NCI-H2107 treated with DMSO at 0.1 percent for 48 hours (cell line): Measurements from ENCODE around the gene AMHR2.

ENCODE experiments used
- DNase-seq: peaks from one replicate; lab custom pipeline; 2025; ENCODE audit not compliant: unreplicated experiment; lab: John Stamatoyannopoulos, UW

AMHR2 gene

DNA sequence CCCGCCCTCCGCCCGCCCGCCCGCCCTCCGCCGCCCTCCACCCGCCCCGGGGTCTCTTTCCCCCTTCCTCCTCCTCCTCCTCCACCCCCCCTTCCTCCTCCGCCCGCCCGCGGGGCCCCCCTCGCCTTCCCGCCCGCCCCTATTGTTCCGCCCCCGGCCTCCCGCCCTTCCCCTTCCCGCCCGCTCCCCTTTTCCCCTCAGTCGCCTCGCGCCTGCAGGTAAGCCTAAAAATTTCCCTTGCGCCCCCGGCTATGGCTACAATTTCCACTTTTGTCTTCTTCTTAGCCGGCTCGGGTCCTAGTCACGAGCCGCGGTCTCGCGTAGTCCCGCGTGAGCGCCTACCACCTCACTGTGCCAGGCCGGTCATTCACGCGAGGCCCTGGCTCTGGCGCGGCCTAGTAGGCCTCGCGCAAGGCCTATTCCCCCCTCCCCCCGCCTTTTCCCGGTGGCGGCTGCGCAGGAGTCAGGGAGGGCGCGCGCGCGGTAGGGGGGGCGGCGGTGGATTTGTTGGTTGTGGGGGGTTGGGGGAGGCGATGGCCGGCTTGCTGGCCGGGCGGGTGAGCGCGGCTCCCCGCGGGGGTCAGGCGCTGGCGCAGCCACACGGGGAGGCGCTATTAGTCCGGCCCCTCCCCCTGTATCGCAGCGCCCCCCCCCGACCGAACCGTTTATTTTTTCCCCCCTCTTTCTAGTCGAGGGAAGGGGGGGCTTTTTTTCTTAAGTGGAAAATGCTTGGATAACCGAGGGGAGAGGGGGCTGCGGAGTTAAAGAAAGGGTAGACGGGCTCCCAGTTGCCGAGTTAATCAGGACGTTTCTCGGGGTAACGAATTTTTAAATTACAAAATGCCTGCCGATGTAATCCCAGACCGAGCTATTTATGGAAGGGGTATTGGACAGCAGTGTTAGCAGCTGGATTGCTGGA lies 28.8 kb downstream of the AMHR2 start:
- DNase-seq, result peak; percentile 35

DNA sequence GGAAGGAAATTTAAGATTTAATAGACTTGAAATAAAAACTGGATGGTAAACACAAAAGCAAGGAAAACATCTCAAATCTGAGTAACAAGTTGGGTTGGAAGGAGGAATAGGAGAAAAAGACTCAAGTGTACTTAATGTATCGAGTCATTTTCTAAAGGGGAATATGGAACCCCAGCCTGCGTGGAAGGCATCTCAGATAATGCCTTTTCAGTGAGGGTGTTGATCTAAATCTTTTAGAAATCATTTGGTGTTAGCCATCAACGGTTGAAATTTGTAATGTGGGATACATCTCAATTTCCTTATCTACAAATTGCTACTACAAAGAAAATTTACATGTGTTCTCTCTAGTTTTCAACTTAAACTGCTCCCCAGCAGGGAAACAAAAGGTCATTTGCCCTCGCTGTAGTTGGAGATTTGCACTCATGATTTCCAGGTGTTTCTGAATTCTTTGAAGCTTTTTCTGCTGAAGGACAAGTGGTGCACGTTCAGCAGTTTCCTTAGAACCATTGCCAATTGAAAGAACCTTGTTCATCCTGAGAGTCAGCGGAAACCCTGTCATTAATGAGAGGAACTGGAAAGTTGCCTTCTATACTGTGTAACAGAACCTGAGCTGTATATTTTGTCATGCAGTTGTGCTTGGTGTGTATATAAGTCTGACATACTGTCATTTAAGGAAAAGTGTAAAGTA lies 30.4 kb downstream of the AMHR2 start:
- no peak for DNase-seq

DNA sequence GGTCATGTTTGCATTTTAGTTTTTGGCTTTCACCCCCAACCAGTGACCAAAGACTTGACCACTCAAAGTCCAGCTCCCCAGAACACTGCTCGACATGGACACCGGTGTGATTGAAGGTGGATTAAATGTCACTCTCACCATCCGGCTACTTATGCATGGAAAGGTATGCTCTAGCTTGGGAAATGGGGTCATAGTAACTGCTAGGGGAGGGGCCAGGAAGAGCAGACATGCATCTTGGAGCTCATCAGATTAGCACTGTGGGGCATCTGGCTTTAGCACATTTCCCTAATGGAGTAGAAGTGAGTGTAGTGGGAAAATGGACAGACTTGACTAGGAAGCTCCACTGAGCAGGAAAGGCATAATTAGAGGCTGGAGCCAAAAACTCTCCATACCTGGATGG lies 31.1 kb downstream of the AMHR2 start:
- no peak for DNase-seq

DNA sequence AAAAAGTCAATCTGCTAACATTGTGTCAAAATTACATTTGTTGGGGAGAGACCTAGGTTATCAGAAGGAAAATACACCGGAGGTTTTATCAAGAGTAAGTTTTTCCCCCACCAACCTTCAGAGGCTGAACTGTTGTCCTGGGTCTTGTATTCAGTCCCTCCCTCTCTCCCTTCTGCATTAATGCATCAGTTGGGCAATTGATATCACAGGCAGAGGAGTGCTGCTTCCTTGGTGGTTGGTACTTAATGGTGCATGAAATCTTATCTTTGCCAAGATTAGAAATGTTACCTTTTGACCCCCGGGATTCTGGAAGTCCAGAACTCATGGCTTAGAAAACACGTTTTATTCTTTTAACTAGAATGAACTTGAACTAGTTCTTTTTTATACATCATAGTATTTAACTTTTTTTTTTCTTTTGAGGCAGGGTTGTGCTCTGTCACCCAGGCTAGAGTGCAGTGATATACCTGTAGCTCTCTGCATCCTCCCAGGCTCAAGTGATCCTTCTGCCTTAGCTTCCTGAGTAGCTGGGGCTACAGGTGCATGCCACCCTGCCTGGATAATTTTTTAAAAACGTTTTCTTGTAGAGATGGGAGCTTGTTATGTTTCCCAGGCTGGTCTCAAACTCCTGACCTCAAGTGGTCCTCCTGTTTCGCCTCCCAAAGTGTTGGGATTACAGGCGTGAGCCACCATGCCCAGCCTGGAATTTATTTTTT lies 33.2 kb downstream of the AMHR2 start:
- DNase-seq, result no peak

DNA sequence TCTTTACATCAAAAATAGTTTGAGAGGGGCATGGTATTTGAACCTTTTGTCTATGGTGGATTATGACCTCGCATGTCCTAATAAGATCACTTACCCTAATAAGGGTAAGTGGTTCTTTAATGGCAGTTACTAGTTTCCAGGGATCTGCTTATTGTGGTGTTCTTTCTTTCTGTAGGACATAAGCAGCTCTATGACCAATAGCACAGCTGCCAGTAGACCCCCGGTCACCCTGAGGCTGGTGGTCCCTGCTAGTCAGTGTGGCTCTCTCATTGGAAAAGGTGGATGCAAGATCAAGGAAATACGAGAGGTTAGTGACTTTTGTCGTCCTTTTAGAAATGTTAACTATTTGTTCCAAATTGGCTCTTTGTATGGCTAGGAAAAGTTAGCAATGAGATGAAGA lies 35.4 kb downstream of the AMHR2 start:
- no peak for DNase-seq

DNA sequence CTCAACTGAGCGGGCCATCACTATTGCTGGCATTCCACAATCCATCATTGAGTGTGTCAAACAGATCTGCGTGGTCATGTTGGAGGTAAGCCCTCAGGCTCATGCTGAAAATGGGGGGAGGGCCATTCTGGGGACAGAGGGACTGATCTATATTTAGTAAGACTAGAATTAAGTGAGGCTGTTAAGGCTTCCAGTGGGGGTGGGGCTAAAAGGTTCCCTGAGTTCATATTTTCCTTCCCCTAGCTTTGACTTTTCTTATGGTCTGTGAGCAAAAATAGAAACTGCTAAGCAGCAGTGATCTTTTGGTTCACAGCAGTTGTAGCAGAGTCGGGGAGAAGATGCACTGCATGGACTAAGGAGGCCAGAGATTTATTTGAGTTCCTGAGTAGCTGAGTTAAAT lies 37.4 kb downstream of the AMHR2 start:
- no peak for DNase-seq

DNA sequence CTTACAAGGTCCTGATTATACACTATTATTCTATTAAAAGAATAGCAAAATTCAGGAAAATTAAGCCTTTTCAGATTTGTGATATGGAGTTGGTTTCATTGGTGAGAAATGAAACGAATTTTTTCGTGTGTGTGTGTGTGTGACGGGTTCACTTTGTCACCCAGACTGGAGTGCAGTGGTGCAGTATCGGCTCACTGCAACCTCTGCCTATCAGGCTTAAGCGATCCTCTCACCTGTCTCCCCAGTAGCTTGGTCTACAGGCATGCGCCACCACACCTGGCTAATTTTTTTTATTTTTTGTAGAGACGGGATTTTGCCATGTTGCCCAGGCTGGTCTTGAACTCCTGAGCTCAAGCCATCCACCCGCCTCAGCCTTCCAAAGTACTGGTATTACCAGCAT lies 37.9 kb downstream of the AMHR2 start:
- DNase-seq, result no peak

DNA sequence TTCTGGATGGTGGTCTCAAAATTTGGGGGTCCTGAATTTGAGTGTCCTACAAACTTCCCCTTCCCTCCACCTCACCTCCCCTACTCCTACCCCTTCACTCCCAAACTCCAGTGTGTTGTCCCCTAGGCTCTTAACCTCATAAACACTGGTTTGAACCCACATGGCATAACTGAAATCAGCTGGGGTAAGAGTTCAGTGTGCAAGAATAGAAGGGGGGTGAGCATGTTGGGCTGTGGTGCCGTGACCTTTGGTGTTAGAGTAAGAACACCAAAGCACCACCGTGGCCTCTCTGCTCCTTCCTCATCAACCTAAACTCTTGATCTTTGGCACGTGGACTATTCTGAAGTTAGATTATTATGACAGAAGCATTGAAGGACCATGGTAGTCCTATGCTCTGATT lies 39.3 kb downstream of the AMHR2 start:
- no peak for DNase-seq

DNA sequence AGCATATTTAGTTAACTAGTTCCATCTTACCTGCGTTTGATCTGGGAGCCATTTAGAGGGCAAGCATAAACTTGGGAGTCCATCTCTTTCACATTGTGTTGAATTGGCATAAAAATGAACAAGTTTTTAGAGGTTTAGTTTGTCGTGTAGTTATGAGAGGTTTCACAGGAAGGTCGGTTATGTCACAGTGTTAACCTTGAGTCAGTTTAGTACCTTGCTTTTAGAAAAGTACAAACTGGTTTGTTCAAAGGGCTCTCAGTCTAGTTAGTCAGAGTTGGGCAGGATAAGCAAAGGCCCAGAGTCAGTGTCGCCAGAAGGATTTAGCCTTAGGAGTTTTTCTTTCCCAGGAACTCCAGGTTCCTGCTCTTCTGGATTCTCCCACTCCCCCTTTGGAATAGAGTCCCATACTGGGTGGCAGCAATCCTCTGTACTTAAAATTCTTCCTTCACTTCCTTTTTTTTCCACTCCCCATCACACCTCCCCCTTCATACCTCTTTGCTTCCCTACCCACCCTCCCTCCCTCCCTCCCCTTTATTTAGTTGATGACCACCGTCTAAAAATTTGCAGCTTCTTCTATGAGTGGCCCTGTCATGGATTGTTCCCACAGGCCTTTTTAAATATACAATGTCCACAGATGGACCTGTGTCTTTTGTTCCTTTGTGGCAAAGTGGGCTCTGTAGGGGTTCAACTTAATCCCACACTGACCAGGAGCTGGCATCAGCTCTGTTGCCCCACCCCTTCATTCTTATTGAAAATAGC lies 40.3 kb downstream of the AMHR2 start:
- DNase-seq, result no peak

DNA sequence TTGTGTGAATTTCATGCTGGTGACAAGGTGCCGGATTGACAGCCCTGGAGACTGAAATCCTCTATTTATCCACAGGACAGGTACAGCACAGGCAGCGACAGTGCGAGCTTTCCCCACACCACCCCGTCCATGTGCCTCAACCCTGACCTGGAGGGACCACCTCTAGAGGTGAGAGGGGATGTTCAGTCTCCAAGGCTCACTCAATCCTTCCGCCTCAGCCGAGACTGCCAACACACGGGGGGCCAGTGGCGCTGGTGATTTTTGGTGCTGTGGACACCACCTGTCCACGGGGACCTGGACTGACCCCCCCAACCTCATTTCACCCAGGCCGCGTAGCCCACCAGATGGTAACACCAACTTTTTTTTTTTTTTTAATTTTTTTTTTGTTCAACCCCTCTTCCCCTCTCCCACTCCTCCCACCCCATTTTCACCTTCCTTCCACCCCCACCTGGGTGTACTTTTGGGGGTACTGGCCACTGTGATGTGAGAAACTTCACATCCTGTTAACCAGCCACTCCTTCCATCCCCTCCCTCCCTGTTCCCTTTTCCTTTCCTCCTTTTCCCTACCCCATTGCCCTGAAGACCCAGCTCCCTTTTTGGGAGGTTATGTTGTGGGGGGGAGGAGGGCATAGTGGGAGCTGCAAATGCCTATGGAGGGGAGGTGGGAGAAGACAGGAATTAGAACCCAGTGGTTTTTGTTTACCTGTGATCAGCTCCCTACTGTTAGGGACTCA lies 41.2 kb downstream of the AMHR2 start:
- no peak for DNase-seq

DNA sequence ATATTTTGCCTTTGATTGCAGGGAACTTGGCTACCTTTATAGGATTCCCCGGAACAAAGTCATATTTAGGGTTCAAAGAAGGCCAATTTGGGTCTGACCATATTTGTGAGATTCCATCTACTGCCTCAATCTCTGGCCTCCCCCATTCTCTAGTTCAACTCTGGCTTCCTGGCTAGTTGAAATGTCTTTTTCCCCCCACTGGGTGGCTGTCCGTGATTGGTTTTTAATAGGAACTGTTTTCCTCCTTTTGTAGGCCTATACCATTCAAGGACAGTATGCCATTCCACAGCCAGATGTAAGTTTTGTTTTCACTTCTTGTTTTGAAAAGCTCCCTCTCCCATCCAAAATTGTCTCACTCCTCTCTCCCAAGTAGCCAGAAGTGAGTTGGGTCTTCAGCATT lies 42.0 kb downstream of the AMHR2 start:
- no peak for DNase-seq

DNA sequence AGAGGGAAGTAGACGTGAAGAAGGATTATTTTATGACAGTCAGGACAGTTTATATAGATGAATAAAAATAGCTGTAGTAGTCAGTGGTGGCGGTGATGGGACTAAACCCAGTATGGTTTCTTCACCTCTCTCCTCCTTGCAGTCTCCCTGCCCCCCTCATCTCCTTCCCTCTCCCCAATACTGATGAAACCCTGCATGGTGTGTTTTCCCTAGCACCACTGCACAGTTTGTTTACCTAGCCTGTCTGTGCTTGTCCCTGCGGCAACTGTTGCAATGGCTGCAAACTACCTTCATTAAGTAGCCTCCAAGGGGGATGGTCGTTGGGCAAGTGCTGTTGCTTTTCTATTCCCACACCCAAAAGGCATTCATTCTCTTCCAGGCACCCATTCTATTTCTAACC lies 43.0 kb downstream of the AMHR2 start:
- DNase-seq, result no peak

DNA sequence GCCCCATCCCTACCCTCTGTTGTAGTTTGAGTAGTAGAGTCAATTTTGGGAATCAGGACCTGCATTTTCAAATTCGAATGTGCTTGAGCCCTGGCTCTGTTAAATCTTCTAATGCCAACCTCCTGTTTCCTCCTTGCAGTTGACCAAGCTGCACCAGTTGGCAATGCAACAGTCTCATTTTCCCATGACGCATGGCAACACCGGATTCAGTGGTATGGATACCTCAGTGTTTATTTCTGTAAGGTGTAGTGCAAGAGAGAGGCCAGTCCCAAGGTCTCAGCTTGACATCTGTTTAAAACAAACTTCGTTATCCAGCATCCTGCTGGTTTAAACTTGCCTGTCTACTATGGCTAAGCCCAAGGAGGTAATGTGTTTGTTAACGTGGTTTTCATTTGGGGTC lies 43.4 kb downstream of the AMHR2 start:
- DNase-seq, result no peak

DNA sequence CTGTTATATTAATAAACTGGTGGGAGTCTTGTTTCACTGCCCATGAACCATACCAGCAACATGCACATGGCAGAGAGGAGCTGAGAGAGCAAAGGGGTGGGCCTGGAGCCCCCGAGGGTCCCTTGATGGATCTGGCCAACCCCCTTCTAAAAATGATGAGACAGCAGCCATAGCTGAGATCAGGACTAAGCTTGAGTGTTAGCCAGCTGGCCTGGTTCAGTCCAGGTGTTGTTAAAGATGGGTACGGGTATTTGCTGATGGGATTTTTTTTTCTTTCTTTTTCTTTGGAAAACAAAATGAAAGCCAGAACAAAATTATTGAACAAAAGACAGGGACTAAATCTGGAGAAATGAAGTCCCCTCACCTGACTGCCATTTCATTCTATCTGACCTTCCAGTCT lies 44.2 kb downstream of the AMHR2 start:
- DNase-seq, result no peak

DNA sequence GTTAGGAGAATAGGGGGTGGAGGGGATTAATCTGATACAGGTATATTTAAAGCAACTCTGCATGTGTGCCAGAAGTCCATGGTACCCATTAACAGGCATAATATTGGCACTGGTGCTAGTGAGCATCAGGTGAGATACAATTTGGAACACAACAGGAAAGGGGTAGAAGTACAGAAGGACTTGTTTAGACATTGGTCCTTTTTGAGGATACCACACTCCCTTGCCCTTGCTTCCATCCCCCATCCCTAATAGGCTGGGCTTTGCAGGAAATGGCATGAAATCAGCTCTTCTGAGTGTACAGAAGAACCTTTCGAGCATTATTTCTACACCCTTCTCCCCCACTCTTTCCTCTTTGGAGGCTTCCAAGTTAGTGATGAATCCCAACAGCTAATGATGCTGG lies 44.6 kb downstream of the AMHR2 start:
- no peak for DNase-seq

DNA sequence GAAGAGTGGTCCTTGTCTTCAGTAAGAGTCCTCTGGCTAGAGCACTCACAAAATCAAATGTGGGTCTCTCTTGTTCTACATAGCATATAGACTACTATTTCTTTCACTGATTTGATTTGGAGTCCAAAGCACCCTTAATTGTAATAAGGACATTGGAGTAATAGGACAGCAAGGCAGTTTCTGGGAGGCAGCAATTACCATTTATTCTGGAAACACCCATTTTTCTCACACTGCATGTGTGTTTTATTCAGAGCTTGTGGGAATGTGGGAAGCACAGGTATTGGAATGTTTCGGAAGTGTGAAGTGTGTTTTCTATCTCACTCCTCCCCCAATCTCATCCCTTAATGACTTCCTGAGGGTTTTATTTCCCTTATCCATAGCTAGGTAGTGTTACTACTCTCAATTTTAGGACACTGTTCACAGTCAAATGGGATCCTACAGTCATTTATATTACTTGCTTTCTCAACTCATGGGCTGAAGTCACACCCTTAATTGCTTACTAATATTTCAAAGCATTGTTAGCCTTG lies 48.5 kb downstream of the AMHR2 start:
- no peak for DNase-seq

DNA sequence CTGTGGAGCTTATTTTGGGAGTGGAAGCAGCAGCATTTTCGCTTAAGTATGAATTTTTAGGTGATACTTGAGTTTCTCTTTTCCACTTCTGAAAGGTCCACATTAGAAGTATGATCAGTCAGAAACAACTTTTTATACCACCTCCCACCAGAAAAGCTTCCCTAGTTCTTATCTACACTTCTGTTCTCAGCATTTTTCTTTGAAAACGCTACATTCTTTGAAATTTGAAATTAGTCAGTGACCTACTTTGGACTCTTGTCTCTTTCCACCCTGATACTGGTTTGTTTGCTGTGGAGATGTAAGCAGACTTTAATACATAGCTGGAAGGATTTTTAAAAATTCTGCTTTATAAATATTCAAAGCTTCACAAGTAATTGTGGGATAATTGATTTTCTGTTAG lies 50.4 kb downstream of the AMHR2 start:
- no peak for DNase-seq

DNA sequence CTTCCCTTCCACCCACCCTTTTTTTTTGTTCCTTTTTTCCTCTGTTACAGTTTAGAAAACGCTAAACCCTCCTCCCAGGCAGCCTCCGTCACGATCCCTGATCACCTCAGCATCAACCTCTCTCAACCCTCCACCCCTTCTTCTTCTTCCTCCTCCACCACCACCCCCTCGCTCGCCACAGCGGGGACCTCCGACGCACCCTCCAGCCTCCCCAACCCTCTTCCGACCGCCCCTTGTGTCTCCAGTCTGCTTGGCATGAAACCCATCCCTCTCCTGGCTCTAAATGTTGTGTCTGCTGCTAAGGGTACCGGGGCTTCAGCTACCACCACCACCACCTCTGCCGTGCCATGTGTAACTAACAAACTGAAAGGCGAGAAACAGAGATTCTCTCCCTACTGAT lies 51.2 kb downstream of the AMHR2 start:
- DNase-seq, result no peak

DNA sequence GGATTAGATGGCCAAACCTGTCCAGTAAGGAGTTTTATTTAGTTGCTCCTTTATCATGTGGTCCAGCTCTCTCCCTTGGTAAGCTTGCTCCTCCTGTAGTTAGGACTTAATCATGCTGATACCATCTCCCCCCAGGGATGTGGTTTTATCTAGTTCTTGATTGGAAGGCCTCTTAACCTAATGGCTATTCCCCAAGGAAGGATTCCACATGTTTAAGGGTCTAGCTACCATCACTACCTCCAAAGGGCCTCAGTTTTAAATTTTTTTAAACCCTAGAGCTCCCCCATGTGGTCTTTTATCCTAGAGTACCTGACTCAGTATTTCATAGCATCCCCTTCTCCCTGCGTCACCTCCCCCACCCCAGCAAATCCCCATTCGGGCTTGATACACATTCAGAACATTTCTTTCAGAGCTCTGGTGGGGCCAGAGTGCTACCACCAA lies 53.1 kb downstream of the AMHR2 start:
- DNase-seq, result no peak

DNA sequence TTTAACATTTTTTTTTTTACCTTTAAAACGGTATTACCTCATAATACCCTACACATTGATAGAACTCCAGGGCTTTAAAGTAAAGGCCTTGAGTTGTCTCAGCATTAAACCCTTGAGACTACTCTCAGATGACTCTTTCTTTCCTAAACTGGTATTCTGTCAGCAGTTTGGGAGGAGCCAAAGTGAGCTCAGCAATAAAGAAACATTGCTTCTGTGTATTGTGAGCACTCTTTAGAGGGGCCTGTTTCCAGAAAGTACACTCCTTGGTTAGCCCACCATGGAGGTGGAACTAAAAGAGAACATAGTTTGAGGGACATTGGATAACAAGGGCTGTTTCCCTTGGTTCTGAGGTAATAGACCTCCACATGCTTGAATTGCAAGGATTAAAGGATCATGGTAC lies 55.2 kb downstream of the AMHR2 start:
- no peak for DNase-seq
